Suprapubic skin (tissue), 4 donors: ENCODE data around the gene CCDC112. TPM values are rescaled to one million over a fixed set of nuclear protein-coding genes. Genes with fewer than 3 reads are reported as not detected.
"Not testable (repeated sequence)": the region's sequence is repeated elsewhere in the genome, so short reads cannot be mapped to it uniquely, and the experiment has no call there.

Experiments
- DNase-seq, 2 donors: peaks; one replicate each; pipeline ENCODE4 v3.0.0-alpha.2; 2019; ENCODE audit warnings: low spot score in 2 of 2
- H3K27ac ChIP-seq: fragments of 200-600 bp; sonication (generic); one replicate; pipeline ENCODE4 v1.5.1; 2019
- H3K27me3 ChIP-seq: fragments of 200-600 bp; sonication (generic); one replicate; pipeline ENCODE4 v1.5.1; 2019
- H3K36me3 ChIP-seq: fragments of 200-600 bp; sonication (generic); one replicate; pipeline ENCODE4 v1.5.1; 2019
- H3K4me1 ChIP-seq: fragments of 200-600 bp; sonication (generic); one replicate; pipeline ENCODE4 v1.5.1; 2019
- H3K4me3 ChIP-seq: fragments of 200-600 bp; sonication (generic); one replicate; pipeline ENCODE4 v1.5.1; 2019; ENCODE audit warnings: mild to moderate bottlenecking
- H3K9me3 ChIP-seq: fragments of 200-600 bp; sonication (generic); one replicate; pipeline ENCODE4 v1.5.1; 2019
- CTCF ChIP-seq, 2 donors: fragments of 200-600 bp in 1 of 2; fragments of 450-650 bp in 1 of 2; sonication (generic) in 1 of 2; IDR thresholded peaks; one replicate each; pipeline ENCODE4 v1.5.1; 2016 to 2019; ENCODE audit warnings: antibody characterized with exemption in 2 of 2, mild to moderate bottlenecking in 1 of 2, moderate library complexity in 1 of 2
- EP300 ChIP-seq: sonication (generic); formaldehyde crosslinking; IDR thresholded peaks from one replicate; pipeline ENCODE4 v1.6.1; 2017; ENCODE audit warnings: antibody characterized with exemption
- POLR2A ChIP-seq, 2 donors: fragments of 450-650 bp; IDR thresholded peaks; one replicate each; pipeline ENCODE4 v1.6.1; 2017; ENCODE audit warnings: antibody characterized with exemption in 2 of 2, mild to moderate bottlenecking in 2 of 2, moderate library complexity in 2 of 2
- POLR2AphosphoS5 ChIP-seq, 3 donors: sonication (generic); formaldehyde crosslinking; IDR thresholded peaks; one replicate each; pipeline ENCODE4 v1.6.1; 2017; ENCODE audit warnings: antibody characterized with exemption in 3 of 3
- WGBS: methylation state at CpG from one replicate; pipeline ENCODE4 v1.1.5; 2018; 5-methylcytosine and 5-hydroxymethylcytosine counted together
- total RNA-seq, 4 donors: library from RNA; depleted of rRNA; stranded (reverse); fragments of >200 nt; gene quantifications; one replicate each; pipeline ENCODE4 v1.1.0, GENCODE V29; 2016

The CCDC112 gene
- total RNA-seq, 4 donors from 2014 or later, result 4.8 to 11.6 (median 6.8) TPM

DNA sequence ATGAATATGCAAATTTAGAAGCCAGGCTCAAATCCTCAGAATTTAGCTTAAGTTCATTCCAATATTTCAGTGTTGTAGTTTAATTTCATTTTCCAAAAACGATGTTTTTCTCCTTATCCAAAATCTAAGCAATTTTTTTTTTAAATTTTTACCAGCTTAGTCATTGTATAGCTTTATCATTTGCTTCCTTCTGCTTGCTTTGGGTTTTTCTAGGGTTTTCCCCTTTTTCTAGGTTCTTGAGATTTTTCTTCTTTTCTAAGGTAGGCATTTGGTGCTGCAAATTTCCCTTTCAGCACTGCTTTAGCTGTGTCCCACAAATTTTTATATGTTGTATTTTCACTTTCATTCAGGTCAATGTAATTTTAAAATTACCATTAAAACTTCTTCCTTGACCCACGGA, 34.4 kb upstream of the CCDC112 start:
- no peak overlapping the region for H3K27ac ChIP-seq
- WGBS, result 57% methylated on average over 2 of the region's 2 CpGs
- DNase-seq, result no peak

GRCh38 chr5:115329475-115329874, 33.0 kb upstream of the CCDC112 start:
- DNase-seq, result no peak
- Histone ChIP-seq H3K4me1 (no peaks in the 10 kb centered on the region), H3K27me3 (no peaks in the 10 kb centered on the region), H3K4me3 (no peak overlapping the region), H3K27ac (no peak overlapping the region), H3K36me3 (no peaks in the 10 kb centered on the region), H3K9me3 (no peaks in the 10 kb centered on the region)
- 74% methylated on average over 8 of the region's 8 CpGs for WGBS
- TF ChIP-seq CTCF (IDR thresholded peaks at IDR 0.05) (no peak), EP300 (no peak), POLR2AphosphoS5 (IDR thresholded peaks at IDR 0.05) (no peak), POLR2A (IDR thresholded peaks at IDR 0.05) (no peak)

More for the DNA sequence above, 34.4 kb upstream of the CCDC112 start:
- TF ChIP-seq POLR2AphosphoS5 (IDR thresholded peaks at IDR 0.05), result no peak
- TF ChIP-seq CTCF (IDR thresholded peaks at IDR 0.05), result no peak
- no peak for TF ChIP-seq EP300
- TF ChIP-seq POLR2A (IDR thresholded peaks at IDR 0.05), result no peak
- Histone ChIP-seq H3K9me3 (no peaks in the 10 kb centered on the region), H3K4me1 (no peaks in the 10 kb centered on the region), H3K27me3 (no peaks in the 10 kb centered on the region), H3K4me3 (no peak overlapping the region), H3K36me3 (no peaks in the 10 kb centered on the region)

- H3K9me3 ChIP-seq, DNase-seq, H3K4me3 ChIP-seq, H3K27ac ChIP-seq, H3K27me3 ChIP-seq, H3K4me1 ChIP-seq, H3K36me3 ChIP-seq: not testable (repeated sequence)
- WGBS, result 33% methylated on average over 6 of the region's 6 CpGs
These were observed 32.3 kb upstream of the CCDC112 start for GRCh38 chr5:115328617-115329274.

DNA sequence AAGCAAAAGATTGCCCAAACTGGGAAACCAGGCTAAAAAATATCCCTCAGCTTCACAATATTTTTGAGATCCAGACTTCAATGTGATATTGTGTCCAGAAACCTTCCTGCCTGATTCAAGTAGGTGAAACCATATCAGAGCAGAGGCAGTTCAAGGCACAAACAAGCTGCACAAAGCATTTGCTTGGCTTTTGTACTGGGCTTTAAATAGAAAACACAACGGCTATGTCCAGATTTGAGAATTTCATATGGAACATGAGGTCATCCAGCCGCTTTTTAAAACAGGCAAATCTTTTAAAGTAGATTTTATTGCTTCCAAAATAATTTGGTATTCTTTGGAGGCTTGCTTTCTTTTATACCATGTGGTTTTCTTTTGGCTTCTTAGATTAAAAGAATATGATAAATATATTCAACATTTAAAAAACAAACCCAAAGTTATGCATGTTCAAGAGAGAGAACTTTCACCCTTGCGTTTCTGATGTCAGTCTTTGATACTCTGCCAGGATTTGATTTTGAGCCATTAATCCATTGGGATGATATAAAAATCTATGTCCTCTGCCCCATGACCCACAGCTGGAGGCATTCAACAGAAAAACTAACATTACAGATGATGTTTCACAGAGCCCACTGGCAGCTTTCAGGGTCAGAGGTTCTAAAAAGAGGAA, 29.0 kb upstream of the CCDC112 start:
- no peaks in the 10 kb centered on the region for H3K27me3 ChIP-seq
- no peaks in the 10 kb centered on the region for H3K4me1 ChIP-seq
- 56% methylated on average over 3 of the region's 3 CpGs for WGBS
- no peak overlapping the region for H3K4me3 ChIP-seq
- DNase-seq, result no peak
- TF ChIP-seq POLR2A (IDR thresholded peaks at IDR 0.05) (no peak), POLR2AphosphoS5 (IDR thresholded peaks at IDR 0.05) (no peak), CTCF (IDR thresholded peaks at IDR 0.05) (no peak), EP300 (no peak)
- no peaks in the 10 kb centered on the region for H3K36me3 ChIP-seq
- no peak overlapping the region for H3K27ac ChIP-seq
- no peaks in the 10 kb centered on the region for H3K9me3 ChIP-seq

DNA sequence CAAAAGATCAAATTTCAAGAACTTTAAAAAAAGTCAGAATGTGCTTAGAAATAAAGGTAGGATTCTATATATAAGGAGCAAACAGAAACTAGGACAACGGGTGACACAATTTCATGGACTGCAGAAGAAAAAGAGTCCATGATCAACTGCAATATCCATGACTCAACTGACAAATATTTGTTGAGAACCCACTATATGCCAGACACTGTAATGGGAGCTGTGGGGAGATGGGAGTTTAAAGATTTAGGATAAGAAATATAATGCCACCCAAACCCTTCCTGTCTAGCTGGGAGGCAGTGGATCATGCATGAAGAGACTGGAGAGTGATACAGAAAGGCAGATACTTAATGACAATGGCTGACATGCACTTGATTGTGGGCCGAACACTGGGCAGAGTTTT, 27.6 kb upstream of the CCDC112 start:
- no peaks in the 10 kb centered on the region for H3K27me3 ChIP-seq
- no peaks in the 10 kb centered on the region for H3K9me3 ChIP-seq
- H3K4me3 ChIP-seq, result no peak overlapping the region
- 83% methylated on average over 2 of the region's 2 CpGs for WGBS
- no peak for DNase-seq
- no peaks in the 10 kb centered on the region for H3K36me3 ChIP-seq
- H3K27ac ChIP-seq, result no peak overlapping the region
- no peaks in the 10 kb centered on the region for H3K4me1 ChIP-seq
- TF ChIP-seq CTCF (IDR thresholded peaks at IDR 0.05), result no peak
- no peak for TF ChIP-seq POLR2A (IDR thresholded peaks at IDR 0.05)
- no peak for TF ChIP-seq EP300
- no peak for TF ChIP-seq POLR2AphosphoS5 (IDR thresholded peaks at IDR 0.05)
